ENCODE results near the gene CDKAL1. TPM values are rescaled to one million over a fixed set of nuclear protein-coding genes. Genes with fewer than 3 reads are reported as not detected.

The CDKAL1 gene
- total and polyA plus RNA-seq, 2 of the 8 experiments (the other 6 are each of a cell fraction or from before 2014, with no cell fraction given) = 8.4 to 24.6 TPM

DNA sequence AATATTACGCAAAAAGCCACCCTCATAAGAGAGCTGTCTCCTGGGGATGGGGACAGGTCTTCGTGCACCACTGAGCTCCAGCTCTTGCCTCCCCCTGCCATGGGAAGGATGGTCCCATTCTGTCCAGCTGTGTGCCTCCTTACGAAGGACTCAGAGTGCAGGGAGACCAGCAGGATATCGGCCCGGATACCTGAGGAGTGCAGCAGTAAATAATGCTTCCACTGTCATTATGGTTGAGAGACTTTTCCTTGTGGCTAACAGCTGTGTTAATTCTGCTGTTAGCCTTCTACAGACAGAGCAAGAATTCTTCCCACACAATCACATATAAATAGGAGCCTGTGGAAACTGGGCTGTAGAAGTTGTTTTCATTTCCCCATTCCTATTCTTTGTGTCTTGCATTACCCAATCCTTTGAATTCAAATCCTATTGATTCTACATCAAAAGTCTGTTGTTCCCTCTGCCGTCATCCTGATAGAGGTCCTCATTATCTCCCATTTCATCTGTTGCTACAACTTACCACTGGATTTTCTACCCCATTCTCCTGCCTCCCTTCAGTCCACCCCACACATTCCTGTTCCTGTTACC is 694.7 kb downstream of the CDKAL1 start (continued):
- no peak for TF ChIP-seq E2F6 (IDR thresholded peaks at IDR 0.05)
- no peak for TF ChIP-seq ZNF274 (IDR thresholded peaks at IDR 0.05; ENCODE audit: borderline replicate concordance, extremely low read depth, low read length)
- TF ChIP-seq, protein P1, sequence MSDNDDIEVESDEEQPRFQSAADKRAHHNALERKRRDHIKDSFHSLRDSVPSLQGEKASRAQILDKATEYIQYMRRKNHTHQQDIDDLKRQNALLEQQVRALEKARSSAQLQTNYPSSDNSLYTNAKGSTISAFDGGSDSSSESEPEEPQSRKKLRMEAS (IDR thresholded peaks at IDR 0.05) = no peak

Measured in H1 (cell line).